Hepatic stellate cell (primary cell): ENCODE results near the gene LMF1.

Experiments
- DNase-seq: peaks from one replicate; pipeline ENCODE4 v3.0.0; 2011; ENCODE audit warnings: low spot score

LMF1 gene

DNA sequence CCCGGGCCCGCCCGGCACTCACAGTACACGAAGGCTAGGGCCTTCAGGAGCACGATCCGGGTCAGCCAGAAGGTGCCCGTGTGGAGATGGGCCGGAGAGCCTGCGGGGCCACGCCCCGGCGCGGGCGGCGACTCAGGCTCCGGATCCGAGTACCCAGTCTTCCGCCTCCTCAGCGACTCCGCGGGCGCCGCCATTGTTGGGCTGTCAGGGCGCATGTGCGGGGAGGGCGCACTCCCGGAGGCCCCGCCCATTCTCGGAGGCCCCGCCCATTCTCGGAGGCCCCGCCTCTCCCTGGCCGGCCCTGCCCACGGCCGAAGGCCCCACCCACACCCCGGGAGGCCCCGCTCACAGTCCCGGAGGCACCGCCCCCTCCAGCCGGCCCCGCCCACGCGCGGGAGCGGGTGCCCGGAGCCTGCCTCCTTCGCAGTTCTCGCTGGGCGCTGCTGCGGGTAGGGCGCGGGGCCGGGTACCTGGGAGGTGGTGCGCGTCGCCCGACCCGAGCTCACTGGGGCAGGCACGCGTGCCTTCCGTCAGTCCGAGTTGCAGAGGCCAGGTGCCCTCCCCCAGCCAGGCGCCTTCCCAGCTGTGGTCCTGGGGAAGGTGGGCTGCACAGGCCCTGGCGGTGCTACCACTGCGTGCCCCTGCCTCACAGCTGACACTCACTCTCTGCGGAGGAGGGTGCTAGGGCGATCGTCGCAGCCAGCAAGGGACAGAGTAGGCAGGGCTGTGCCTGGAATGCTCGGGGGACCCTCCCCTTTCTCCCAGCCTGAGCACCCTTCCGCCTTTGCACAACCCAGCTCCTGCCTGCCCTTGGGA lies at the start of gene LMF1:
Gene LMF1 (minus strand): TSS at position 219 of the 816 bp plus-strand sequence. CDS start 4 bp downstream, at position 215.
- peak; percentile 97 for DNase-seq

DNA sequence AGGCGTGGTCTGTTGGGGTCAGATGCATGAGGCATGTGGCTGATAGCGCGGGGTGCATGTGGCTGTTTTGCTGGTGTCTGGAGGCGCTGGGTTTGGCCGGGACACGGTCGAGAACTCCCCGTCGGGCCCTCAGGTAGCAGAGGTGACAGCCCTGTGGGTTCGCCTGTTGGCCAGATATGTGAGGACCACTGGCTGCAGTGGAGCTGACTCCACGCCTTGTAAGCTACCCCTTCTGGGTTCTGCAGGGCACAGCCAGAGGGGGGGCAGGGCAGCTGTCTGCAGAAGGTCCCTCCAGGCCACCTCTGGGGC lies 49.3 kb upstream of the LMF1 start:
- no peak for DNase-seq

DNA sequence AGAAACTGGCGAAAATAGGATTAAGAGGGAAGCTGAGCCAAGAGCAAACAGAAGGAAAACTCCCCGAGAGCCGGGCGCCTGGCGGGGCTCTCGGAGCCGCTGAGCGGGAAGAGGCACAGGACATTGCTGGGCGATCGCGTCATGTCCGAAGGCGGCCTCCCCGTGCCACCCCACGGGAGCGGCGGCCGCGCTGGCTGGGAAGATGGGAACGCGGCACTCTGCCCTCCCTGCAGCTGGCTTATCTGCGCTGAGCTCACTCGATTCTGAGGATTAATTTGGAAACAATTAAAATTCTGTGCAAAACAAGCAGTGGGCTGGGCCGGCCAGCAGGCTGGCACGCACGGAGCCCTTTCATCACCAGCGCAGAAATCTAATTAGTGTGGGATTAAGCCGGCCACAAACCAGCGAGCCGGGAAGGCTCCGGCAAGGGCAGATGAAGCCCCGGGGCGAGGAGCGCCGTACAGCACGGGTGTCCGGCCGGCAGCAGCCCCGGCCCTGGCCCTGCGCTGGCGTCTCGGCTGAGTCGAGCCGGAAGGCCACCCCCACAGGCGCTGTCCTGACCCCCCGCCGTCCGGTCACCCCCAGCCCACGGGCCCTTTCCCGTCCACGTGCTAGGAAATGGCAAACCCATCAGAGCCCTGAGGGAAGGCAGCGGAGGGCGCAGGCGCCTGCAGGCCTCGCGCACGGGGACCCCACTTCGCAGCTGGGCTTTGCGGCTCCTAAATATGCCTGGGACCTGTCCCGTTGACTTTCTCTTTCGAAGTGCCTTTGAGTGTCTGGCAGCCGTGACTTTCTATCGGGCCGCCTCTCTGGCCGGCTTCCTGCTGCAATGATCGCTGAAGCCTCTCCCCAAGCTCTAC lies 48.7 kb upstream of the LMF1 start:
- peak; percentile 91 for DNase-seq

DNA sequence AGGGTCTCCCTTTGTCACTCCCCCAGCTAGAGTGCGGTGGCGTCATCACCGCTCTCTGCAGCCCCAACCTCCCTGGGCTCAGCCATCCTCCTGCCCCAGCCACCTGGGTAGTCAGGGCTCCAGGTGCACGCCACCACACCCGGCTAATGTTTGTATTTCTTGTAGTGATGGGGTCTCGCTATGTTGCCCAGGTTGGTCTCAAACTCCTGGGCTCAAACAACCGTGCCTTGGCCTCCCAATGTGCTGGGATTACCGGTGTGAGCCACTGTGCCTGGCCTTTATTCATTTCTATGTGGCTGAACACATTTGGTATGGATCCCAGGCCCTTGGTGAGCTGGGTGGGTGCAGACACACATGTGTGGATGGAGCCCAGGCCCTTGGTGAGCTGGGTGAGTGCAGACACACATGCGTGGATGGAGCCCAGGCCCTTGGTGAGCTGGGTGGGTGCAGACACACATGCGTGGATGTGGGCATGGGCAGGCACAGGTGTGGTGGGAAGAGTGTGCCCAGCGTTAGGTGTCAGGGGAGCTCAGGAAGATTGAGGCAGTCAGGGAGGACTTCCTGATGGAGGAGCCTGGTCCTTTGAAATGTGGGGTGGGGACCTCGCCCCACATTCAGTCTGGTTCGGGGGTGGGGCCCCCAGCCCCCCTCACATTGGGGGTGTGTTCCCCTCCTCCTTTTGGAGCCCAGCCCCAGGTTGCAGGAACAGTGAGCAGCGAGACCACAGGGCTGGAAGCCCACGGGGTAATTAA lies 47.8 kb upstream of the LMF1 start:
- DNase-seq, result no peak

DNA sequence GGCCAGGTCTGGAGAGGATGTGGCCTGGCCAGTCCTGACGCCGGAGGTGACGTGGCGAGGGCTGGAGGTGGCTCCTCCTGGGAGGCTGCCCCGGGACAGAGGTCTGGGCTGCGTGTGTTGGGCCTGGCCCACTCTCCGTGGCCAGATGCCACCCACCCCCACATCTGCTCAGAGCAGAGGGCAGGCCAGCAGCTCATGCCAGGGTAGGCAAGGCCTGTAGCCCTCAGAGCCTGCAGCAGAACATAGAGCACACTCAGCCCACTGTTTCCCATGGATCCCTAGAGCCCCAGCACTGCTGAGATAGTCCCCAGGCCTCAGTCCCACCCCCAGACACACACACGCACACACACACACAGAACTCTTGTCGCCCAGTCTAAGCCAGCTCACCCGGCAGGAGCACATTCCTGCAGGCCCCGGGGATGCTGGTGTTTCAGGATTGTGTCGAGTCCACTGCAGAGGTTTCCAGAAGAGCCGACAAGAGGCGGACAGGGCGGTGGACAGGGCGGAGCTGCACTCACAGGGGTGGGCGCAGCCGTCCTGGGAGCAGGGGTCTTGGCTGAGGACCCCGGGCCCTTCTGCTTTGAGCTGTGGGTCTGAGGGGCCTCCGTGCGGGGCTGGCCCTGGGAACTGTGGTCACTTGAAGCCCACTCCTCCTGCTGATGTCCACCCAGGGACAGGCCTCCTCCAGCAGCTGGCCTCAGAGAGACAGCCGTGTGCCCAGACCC lies 44.1 kb upstream of the LMF1 start:
- no peak for DNase-seq

DNA sequence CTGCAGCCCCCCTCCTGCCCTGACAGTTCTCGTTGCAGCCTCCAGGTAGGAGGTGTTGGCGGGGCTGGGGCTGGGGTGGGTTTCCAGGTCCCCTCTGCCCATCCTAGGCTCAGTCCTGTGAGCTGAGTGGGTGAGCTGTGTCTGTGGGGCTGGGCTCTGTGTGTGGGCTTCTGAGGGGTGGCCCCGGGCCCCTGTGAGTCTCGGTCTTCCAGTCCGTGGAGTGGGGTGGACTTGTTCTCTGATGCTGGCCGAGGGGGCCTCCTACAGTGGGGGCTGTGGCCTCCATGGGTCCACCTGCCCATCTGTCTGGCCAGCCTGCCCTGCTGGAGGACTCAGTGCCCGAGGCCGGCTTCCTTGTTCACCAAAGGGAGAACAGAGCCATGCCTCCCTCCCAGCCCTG lies 43.4 kb upstream of the LMF1 start:
- DNase-seq, result no peak

DNA sequence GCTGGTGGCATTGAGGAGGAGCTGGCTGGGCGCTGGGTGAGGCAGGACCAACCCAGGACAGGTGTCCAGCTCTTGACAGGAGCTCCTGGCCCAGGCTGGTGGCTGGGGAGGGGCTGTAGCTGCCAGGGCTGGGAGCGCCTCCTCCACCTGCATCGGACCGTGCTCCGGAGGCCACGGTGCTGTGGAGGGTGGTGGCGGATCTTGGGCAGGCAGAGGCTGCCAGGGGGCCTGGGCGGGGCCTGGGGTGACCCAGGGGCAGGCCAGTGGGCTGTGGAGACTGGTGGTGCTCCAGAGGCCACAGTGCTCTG lies 42.8 kb upstream of the LMF1 start:
- no peak for DNase-seq

DNA sequence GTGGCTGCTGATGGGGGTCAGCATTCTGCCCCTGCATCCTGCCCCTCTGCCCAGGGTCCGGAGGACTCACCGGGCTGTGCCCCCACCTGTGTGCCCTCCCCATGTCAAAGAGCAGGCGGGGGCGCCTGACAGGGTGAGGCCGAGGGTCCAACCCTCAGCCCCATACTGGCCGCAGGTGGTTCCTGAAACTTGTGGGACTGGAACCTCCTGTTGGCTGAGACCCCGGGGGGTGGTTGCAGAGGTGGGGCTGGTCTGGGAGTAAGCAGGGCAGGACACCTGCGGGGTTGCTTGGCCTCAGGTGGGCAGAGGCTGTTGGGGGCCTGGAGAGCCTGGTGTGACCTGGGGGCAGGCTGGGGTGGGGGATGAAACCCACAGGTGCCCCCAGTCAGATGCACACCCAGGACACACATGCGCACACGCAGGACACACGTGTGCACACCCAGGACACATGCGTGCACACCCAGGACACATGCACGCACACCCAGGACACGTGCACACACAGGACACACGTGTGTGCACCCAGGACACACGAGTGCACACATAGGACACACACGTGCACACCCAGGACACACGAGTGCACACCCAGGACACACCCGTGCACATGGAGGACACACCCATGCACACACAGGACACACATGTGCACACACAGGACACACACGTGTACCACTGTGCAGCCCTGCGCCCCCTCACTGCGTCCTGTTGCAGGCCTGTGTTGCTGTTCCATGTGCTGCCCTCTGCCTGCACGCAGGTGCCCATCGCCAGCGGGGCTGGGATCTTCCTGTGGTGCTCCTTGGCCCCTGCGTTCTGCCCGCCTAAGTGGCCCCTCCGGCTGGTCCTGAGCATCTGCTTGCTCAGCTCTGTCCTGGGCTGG lies 42.2 kb upstream of the LMF1 start:
- no peak for DNase-seq

DNA sequence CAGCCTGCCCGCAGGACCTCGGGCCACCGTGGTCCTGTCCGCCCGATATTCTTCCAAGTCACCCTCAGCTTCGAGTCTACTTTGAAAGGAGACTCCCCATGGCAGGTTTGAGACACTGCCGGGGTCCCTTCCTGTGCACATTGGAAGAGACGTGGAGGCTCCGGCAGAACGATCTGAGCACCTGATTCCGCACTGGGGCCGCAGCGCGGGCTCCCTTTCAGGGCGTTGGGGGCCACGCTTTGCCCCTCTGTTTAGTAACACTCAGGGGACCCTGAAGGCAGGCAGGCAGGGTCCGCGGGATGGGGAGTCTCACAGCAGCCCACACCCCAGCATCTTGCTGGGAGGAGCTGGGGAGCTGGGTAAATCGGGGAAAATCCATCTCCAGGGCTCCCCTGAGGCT lies 41.4 kb upstream of the LMF1 start:
- no peak for DNase-seq

DNA sequence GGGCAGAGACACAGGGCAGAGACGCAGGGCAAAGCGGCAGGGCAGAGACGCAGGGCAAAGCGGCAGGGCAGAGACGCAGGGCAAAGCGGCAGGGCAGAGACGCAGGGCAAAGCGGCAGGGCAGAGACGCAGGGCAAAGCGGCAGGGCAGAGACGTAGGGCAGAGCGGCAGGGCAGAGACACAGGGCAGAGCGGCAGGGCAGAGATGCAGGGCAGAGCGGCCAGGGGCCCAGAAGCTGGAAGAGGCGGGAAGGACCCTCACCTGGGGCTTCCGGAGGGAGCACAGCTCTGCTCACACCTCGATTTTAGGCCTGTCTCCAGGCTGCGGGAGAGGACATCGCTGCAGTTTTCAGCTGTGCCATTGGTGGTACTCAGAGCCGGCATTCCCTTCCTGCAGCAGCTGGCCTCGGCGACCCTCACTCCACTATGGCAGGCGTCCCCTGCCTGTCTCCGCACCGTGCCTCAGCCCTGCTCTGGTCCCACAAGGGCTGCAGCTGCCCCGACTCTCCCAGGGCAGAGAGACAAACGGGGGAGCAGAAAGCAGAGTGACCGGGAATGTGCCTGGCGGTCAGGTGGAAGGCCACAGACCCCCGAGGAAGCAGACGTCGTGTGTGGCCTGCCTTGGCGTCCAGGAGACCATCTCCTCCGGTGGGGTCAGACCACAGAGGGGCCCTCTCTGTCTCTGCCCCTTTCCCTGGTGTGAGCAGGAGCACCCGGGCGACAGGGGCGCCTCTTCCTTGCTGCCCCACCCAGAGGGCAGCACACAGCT lies 40.7 kb upstream of the LMF1 start:
- no peak for DNase-seq

DNA sequence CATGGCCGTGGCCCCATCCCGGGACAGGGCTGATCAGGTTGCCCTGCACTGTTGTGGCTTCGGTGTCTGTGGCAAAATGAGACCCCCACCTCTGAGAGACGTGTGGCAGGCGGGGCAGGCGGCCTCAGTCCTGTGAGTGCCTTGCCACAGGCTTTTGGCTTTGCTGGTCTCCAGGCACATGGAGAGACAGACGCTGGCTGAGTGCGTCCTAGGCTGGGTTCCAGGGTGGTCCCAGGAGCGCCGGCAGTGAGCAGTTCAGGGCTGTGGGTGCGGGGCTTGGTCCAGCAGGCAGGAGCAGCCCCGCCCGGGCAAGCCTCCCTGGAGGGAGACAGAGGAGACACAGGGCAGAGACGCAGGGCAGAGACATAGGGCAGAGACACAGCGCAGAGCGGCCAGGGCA lies 40.0 kb upstream of the LMF1 start:
- no peak for DNase-seq

DNA sequence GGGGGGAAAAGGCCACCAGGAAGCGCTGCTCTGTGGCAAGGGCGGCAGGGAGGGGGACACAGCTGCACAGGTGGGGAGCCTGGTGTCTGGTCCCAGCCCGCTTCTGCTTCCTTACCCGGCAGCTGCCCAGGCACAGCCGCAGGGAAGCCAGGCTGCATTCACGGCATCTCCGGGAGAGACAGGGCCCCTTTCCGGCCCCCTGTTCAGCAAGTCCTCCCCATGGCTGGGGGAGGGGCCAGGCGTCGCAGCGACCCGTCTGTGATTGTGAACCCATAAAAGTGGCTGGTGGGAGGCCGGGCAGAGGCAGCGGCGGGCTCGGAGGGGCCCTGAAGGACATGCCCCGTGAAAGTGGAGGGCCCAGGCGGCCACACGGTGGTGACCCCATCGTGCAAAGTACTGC lies 39.5 kb upstream of the LMF1 start:
- no peak for DNase-seq

DNA sequence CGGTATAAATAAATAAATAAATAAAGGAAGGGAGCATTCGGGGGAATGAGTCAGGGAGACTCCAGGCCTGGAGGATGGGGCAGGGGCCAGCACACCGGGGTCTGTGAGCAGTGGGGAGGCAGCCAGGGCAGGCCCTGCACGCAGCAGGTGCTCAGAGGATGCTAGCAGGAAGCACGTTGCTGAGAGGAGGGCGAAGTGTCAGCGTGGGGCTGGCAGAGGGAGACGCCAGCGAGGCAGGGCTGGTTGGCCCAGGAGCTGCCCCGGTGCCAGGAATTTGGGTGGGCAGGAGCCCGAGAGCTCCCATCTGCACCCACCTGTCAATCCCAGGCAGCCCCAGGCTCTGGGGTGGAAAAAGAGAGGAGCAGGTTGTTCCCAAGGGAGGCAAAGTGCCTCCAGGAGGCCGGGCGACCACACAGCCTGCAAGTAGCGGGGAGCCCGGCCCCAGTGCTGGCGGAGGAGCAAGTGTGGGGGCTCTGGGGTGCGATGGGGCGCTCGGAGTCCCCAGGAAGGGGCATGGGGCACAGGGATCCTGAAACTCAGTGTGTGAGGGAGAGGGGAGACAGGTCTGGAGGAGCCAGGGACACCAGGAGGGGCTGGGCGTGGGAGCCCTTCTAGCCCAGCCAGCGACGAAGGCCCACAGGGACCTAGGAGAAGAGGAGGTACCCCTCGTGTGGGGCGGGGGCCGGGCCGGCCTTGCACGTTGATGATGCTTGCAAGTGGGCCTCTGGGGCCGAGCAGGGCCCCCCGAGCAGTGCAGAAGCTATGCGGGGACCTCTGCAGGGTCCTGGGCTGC lies 38.8 kb upstream of the LMF1 start:
- no peak for DNase-seq

DNA sequence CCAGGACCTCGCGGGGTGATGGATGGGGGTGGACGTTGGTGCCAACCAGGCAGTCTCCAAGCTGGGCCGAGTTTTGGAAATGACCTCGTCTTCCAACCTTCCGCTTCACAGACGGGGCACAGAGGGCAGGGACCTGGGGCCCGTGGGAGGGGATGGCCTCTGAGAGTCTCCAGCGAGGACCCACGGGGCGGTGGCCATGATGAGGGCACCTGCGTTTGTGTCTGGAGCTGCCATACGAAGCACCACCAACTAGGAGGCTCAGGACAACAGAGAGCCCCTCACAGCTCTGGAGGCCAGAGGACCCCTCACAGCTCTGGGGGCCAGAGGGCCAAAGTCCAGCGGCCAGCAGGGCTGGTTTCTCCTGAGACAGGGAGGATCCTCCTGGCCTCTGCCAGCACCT lies 37.3 kb upstream of the LMF1 start:
- DNase-seq, result no peak

DNA sequence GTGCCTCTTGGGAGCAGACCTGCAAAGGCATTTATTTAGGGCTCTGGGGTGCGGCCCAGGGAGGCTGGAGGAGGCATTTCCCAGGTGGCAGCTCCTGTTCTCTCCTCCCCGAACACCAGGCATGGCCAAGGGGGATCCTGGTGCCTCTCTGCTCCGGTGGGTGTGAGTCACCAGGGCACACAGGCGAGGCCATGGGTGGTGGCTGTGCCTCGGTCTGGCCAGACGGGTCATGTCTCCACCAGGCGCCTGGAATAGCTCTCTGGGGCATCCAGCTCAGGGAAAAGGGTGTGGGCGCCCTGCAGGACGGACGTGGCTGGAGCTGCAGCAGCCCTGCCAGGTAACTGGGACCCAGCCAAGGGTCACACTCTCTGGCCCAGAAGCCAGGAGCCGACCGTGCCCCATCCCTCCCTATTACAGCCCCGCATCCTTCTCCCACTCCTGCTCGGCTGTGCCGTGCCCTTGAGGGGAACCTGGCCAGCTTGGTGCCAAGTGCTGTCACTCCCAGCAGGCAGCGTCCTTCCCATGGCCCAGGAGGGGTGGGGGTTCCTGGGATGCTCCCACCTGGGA lies 36.6 kb upstream of the LMF1 start:
- no peak for DNase-seq

DNA sequence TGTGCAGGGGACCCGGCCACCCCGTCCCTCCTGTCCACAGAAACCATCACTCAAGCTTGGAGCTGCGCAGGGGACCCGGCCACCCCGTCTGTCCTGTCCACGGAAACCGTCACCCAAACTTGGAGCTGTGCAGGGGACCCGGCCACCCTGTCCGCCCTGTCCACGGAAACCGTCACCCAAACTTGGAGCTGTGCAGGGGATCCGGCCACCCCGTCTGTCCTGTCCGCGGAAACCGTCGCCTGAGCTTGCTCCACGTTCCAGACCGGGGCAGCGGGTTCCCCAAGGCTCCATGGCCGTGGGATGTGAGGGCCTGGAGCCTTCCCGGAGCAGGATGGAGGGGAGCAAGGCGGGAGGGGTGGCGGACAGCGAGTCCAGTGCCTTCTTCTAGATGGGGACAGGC lies 36.0 kb upstream of the LMF1 start:
- no peak for DNase-seq

DNA sequence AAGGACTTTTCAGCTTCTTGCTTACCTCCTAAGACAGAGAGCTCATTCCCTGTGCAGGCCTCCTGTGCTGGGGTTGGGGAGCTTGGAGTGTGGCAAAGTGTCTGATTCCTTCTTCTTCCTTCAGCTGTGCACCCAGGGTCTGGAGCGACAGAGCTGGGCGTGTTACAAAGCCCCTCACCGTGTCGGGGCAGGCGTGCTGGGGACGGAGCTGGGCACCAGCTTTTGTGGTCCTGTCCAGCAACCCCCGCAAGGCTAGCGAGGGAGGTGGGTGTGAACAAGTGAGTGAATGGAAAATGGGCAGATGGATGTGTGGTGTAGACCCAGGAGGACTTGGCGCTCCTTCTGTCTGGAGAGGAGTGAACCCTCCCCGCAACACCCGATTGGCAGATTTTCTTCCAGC lies 34.5 kb upstream of the LMF1 start:
- DNase-seq, result no peak

DNA sequence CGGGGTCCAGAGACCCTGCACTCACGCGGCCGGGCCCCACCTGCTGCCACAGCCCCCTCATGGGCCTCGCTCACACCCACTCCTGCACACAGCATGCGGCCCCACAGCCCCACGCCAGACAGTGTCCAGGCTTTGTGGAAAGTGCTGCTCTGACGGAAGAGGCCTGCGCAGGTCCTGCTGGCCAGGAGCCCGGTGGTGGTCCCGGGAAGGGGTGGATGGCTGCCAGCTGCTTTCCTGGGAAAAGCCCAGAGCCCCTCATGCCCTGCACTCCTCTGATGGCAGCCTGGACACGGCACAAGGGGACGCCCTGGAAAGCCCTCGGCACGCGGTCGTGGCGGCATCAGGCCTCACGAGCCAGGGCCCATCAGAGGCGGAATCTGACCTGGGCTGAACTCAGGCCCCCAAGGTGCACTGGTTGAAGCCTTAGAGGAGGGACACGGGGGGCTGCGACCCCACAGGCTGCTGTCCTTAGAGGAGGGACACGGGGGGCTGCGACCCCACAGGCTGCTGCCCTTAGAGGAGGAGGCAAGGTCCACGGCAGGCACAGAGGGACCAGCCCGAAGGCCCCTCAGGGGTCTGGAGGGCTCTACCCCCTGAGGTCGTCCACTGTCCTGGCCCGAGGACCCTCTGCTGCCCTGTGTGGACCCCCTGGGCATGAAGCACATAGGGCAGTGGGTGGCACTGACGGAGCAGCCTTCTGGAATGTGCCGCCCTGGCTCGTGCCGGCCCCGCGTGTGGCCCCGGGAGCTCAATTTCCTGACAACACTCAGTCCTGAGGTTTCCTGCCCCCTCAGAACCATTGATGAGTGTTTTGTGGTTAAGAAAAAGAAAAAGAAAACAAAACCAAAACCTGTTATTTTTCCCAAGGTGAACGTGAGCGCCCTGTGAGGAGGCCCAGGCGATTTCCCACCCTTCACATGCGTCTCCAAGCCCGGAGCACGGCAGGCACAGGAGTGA lies 32.9 kb upstream of the LMF1 start:
- no peak for DNase-seq
